SK-N-SH (cell line): ENCODE data around the gene POMC.

Source experiments
- CHD2 ChIP-seq: fragments of 150-350 bp; IDR thresholded peaks from 2 replicates; pipeline ENCODE4 v1.6.1; 2018; ENCODE audit warnings: low read length; ENCODE audit not compliant: partially characterized antibody
- CTCF ChIP-seq: fragments of 200-600 bp; sonication (generic); IDR thresholded peaks from 2 replicates; pipeline ENCODE4 v1.6.1; 2017; ENCODE audit warnings: antibody characterized with exemption, mild to moderate bottlenecking, moderate library complexity
- EZH2phosphoT487 ChIP-seq: fragments of 200-600 bp; sonication (generic); IDR thresholded peaks from 2 replicates; pipeline ENCODE4 v1.6.1; 2017; ENCODE audit warnings: low read depth, mixed run types, mild to moderate bottlenecking, antibody characterized with exemption, moderate library complexity, borderline replicate concordance
- FOXM1 ChIP-seq: IDR thresholded peaks from 2 replicates; pipeline ENCODE4 v1.4.0; 2012; ENCODE audit warnings: low read depth, mild to moderate bottlenecking
- GABPA ChIP-seq: IDR thresholded peaks from 2 replicates; pipeline ENCODE4 v1.4.0; 2012; ENCODE audit warnings: low read depth, mild to moderate bottlenecking
- MAX ChIP-seq: IDR thresholded peaks from 2 replicates; pipeline ENCODE4 v1.4.0; 2012; ENCODE audit warnings: low read depth
- MXI1 ChIP-seq: IDR thresholded peaks from 2 replicates; pipeline ENCODE4 v1.6.1; 2012; ENCODE audit warnings: mild to moderate bottlenecking, low read depth, low read length, improper control_type of control experiment
- POLR2AphosphoS5 ChIP-seq: IDR thresholded peaks from 2 replicates; pipeline ENCODE4 v1.6.1; 2012; ENCODE audit warnings: low read depth, low read length
- REST ChIP-seq: IDR thresholded peaks from 2 replicates; pipeline ENCODE4 v1.6.1; 2012; ENCODE audit warnings: mild to moderate bottlenecking, low read depth, low read length, moderate library complexity
- SIN3A ChIP-seq: IDR thresholded peaks from 2 replicates; pipeline ENCODE4 v1.6.1; 2012; ENCODE audit warnings: low read depth, mild to moderate bottlenecking, low read length, moderate library complexity, borderline replicate concordance
- TAF1 ChIP-seq: IDR thresholded peaks from 2 replicates; pipeline ENCODE4 v1.6.1; 2012; ENCODE audit warnings: low read depth, mild to moderate bottlenecking, low read length, moderate library complexity, borderline replicate concordance
- USF1 ChIP-seq: IDR thresholded peaks from 2 replicates; pipeline ENCODE4 v1.4.0; 2012; ENCODE audit warnings: low read depth, borderline replicate concordance
- YY1 ChIP-seq: IDR thresholded peaks from 2 replicates; pipeline ENCODE4 v1.4.0; 2012; ENCODE audit warnings: low read depth, mild to moderate bottlenecking

- TF ChIP-seq EZH2phosphoT487, result no peak
- TF ChIP-seq CTCF, result no peak
- TF ChIP-seq MXI1, result no peak
- TF ChIP-seq USF1, result no peak
- no peak for TF ChIP-seq SIN3A
- TF ChIP-seq TAF1, result no peak
- no peak for TF ChIP-seq POLR2AphosphoS5
- TF ChIP-seq REST, result no peak
- TF ChIP-seq YY1, result no peak
- no peak for TF ChIP-seq MAX
- no peak for TF ChIP-seq FOXM1
- TF ChIP-seq GABPA, result no peak
- TF ChIP-seq CHD2, result no peak
Measured at GRCh38 chr2:25131567-25132298, 36.6 kb downstream of the POMC start.
